22Rv1 (cell line): ENCODE results near the gene TM9SF2.

Experiments
- H3K27ac ChIP-seq: fragments of 450-650 bp; 2 replicates; pipeline ENCODE4 v1.5.1; 2017
- ZFX ChIP-seq: fragments of 450-650 bp; IDR thresholded peaks from 2 replicates; pipeline ENCODE4 v1.6.1; 2017; ENCODE audit warnings: antibody characterized with exemption, borderline replicate concordance
- TF ChIP-seq, protein P1 (sequence below): fragments of 450-650 bp; IDR thresholded peaks from 2 replicates; pipeline ENCODE4 v1.5.1; 2017; ENCODE audit warnings: mild to moderate bottlenecking

Gene TM9SF2

DNA sequence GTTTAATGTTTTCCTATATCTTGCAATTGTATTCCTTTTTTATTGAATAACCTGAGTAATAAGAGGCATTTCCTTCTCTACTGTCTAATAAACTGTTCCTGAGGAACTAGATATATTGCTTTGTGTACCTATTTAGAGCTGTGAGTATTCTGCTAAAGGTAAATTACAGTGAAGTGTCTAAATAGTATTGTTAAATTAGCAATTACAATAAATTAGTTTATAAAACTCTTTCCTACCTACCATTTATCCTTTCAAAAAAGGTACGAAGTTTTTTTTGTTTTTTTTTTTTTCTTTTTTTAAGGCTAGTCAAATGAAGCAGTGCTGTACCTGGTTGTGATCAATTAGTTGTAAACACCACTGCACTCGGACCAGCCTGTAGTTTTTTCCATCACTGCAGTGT is 34.8 kb downstream of the TM9SF2 start:
- H3K27ac ChIP-seq, result no peak overlapping the region
- TF ChIP-seq ZFX, result no peak
- TF ChIP-seq, protein P1, sequence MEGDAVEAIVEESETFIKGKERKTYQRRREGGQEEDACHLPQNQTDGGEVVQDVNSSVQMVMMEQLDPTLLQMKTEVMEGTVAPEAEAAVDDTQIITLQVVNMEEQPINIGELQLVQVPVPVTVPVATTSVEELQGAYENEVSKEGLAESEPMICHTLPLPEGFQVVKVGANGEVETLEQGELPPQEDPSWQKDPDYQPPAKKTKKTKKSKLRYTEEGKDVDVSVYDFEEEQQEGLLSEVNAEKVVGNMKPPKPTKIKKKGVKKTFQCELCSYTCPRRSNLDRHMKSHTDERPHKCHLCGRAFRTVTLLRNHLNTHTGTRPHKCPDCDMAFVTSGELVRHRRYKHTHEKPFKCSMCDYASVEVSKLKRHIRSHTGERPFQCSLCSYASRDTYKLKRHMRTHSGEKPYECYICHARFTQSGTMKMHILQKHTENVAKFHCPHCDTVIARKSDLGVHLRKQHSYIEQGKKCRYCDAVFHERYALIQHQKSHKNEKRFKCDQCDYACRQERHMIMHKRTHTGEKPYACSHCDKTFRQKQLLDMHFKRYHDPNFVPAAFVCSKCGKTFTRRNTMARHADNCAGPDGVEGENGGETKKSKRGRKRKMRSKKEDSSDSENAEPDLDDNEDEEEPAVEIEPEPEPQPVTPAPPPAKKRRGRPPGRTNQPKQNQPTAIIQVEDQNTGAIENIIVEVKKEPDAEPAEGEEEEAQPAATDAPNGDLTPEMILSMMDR, result no peak

GRCh38 chr13:99540530-99540929 is 39.3 kb downstream of the TM9SF2 start:
- TF ChIP-seq, protein P1, result no peak
- TF ChIP-seq ZFX, result no peak
- no peak overlapping the region for H3K27ac ChIP-seq

DNA sequence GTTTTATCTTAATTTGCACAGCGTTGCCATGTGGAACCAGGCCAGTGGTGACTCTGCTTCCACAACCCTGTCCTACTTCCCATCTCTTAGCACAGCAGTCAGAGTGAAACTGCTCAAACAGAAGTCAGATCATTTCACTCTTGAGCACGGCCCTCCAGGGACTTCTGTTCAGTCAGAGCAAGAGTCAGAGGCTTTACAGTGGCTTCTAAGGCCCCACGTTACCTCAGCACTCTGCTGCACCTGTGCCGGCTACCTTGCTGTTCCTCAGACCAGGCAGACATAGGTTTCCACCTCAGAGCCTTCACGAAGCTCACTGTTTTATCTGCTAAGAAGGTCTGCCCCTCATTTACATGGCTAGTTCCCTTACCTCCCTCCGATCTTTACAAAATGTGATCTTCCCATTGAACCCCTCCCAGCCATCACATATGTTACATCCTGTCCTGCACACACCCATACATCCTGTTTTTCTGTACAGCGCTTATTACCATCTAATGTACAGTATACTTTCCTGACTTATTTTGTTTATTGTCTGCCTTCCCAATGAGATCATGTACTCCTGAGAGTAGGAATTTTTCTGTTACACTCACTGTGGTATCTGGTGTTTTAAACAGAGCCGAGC is 41.6 kb downstream of the TM9SF2 start:
- no peak overlapping the region for H3K27ac ChIP-seq
- TF ChIP-seq, protein P1, result no peak

DNA sequence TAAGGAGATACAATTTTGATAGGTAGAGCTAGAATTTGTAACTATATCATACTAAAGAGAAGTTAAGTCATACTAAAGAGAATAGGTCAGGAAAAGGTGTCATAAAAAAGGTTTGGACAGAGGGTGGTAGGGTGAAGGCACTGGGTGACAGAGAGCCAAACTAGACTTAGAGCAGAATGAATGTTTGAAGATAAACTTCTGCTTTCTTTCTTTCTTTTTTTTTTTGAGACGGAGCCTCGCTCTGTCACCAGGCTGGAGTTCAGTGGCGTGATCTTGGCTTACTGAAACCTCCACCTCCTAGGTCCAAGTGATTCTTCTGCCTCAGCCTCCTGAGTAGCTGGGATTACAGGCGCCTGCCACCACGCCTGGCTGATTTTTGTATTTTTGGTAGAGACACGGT is 44.1 kb downstream of the TM9SF2 start:
- no peak overlapping the region for H3K27ac ChIP-seq
- TF ChIP-seq, protein P1, result no peak
- no peak for TF ChIP-seq ZFX

- no peak overlapping the region for H3K27ac ChIP-seq
- no peak for TF ChIP-seq ZFX
- TF ChIP-seq, protein P1, result no peak
Observed at GRCh38 chr13:99545979-99546378, 44.7 kb downstream of the TM9SF2 start.

DNA sequence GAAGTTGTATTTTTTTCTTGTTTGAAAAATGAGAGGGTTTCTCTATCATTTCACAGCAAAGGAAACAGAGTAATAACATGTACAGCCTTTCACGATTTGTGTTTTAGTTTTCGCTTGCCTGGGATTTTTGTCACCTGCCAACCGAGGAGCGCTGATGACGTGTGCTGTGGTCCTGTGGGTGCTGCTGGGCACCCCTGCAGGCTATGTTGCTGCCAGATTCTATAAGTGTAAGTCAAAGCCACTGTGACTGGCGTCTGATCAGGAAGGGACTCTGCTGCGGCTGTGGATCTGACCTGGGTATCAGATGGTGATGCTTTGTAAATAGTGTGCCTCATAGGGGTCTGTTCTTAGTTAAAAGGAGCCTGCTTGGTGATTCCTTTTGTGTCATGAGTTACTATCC is 45.6 kb downstream of the TM9SF2 start:
- H3K27ac ChIP-seq, result no peak overlapping the region

GRCh38 chr13:99548448-99548847 is 47.2 kb downstream of the TM9SF2 start:
- TF ChIP-seq, protein P1, result no peak
- no peak for TF ChIP-seq ZFX
- H3K27ac ChIP-seq, result no peak overlapping the region

More for the DNA sequence above, 45.6 kb downstream of the TM9SF2 start:
- no peak for TF ChIP-seq ZFX
- TF ChIP-seq, protein P1, result no peak
